ENCODE measurements around the gene ALG12.

ALG12 gene

DNA sequence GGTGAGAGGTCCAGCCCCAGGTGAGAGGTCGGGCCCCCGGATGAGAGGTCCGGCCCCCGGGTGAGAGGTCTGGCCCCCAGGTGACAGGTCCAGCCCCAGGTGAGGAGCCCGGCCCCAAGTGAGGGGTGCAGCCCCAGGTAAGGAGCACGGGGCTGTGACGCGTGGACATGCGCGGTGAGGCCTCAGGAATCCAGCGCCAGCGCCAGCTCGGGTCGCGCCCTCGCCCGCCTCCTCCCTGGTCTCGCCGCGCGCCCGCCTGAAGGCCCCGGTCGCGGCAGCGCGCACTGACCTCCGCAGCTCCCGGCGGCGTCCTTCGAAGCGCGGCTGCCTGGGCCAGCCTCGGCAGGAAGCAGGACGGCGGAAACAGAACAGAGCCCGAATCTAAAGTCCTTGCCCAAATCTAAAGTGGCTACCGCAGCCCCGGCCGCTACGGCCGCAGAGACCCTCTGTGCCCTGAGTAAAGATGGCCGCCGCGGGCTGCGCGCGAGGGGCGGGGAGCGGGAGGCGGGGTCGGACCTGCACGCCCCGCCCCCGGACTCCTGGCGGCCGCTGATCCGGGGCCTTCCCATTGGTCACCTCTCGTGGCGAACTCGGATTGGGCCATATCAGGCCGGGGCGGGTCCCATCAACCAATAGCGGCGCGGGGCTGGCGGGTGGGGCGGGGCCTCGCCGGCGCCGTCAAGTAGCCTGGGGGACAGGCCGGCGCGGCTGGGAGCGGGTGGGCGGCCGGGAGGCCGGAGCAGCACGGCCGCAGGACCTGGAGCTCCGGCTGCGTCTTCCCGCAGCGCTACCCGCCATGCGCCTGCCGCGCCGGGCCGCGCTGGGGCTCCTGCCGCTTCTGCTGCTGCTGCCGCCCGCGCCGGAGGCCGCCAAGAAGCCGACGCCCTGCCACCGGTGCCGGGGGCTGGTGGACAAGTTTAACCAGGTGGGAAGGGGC, at the start of gene ALG12, which contains the start of gene CRELD2:
Gene ALG12 (minus strand): TSS at position 465 of the 937 bp plus-strand sequence. CDS start 4,673 bp downstream, outside the sequence.
Gene CRELD2 (plus strand): TSS at position 661 of the 937 bp plus-strand sequence. CDS start 136 bp downstream, at position 797.
- peak; percentile 96 to 97 (median 96) for DNase-seq

DNA sequence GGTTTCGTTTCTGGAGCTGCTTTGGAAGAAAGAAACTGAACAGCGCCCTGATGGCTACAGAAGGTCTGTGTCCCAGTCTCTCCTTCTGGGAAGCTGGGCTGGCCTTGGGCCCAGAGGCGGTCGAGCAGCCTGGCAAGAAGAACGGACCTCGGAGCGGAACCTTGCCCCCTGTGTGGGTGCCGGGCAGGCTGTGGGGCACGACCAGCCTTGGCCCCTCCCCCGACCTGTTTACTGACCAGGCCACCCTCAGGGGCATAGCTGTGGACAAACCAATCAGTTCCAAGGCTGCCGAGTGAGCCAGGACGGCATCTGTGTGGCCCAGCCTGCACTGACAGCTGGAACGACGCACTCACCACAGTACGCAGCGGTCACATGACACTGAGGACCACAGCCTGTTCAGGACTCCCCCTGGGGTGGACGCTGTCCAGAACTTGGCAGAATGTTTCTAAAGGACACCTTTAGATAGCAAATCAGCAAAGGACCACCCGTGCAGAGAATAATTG, 49.5 kb upstream of the ALG12 start:
- no peak for DNase-seq

DNA sequence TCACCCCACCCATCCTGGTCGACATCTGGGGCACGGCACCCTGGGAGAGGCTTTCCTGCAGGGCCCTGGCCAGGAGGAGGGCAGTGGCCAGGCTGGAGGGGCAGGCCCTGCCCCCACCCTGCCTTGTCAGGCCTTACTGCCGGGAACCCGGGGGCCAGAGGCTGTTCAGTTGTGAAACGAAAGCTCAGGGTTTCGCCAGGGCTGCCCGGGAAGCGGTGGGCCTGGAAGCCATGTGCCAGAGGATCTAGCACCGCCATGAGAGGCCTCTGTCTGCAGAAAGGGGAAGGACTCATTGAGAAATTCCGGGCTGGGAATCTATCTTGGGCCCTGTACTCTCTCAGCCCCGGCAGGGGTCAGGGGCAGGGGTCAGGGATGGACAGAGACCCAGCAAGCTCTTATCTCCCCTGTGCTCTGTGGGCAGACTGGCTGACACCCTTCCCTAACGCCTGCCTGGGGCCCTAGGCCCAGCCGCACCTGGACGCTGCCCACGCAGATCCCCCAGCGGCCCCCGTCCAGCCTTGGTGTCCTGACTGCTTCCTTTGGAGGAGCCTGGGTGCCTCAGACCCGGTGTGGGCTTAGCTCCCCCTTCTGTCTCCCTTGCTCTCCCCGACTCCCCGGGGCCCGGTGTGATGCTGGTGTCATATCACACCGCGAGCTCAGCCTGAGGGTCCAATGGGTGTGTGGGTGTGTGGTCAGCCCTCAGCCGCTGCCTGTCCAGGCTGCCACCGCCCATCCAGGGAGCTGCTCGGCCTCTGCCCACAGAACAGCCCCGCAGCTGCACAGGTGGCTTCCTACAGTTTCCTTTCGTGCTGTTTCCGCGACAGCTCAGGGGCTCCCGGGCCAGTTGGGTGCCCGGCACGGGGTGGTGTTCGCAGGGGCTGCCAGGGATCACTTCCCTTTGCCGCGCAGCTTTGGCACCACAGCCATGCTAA, 48.8 kb upstream of the ALG12 start:
- no peak for DNase-seq

DNA sequence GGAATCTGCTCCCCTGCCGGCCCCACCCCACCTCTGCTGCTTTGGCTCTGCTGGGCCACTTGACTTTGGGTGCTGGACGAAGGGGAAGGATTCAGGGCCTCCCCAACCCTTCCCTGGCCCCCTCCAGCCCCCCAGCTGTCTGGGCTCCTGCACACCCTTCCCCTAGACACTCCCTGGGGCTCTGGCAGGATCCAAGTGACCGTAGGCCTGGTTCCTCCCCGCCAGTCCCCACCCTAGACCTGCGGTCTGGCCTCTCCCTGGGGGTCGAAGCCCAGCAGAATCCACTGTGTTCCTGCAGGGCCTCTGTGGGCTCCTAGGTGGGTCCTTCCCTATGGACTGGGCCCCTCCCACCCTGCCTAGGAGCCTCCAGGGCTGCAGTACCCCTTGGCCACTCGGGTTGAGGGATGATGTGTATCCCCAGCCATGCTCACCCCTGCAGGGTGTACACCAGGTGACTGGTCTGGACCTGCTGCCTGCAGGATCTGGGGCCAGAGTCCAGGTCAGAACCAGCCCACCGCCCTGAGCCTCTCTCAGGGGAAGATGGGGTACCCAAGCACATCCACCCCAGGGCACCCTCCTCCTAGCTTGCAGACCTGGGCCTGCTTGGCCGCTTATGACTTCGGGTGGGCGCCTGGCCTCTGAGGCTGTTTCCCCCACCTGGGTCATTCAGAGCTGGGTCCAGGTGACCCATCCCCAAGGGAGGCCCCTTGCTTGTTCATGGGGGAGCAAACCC, 48.0 kb upstream of the ALG12 start:
- DNase-seq, result no peak

DNA sequence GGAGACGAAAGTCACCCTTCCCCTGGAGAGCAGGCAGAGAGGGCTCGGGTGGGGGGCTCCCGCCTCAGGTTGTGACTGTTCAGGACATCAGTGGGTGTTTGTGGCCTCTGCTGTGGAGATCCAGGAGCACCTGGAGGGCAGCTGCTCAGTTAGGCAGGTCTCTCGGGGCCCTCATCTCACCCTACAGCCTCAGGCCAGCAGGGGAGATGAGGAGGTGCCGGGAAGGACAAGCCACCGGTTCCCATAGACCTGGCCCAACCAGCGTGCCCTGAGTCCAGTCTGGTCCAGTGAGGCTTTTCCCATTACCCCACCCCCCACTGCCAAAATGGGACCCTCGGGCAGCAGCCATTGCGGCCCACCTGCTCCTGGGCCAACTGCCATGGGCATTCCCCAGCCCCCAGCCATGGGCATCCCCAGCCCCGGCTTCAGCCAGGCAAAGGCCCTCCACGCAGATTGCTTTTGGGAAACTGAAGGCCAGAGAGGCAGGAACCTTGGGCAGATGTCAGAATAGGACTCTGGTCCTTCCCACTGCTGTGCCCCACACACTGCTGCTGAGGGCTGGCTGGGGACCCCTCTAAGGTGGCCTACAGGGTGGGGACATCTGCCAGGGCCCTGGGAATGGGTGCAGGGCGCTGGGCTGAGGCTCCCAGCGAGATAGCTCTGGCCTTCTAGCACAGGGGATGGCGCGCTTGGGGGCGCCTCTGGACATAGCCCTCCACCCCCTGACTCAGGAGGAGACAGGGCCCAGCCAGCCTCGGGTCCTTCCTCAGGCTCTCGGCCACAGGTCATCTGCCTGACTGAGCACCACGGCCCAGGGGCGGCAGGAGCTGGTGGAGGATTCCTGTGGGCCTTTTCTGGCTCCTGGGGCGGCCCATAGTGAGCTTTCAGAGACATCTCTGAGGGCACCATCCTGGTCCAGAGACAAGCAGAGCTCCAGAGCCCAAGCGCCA, 47.1 kb upstream of the ALG12 start:
- DNase-seq, result no peak

DNA sequence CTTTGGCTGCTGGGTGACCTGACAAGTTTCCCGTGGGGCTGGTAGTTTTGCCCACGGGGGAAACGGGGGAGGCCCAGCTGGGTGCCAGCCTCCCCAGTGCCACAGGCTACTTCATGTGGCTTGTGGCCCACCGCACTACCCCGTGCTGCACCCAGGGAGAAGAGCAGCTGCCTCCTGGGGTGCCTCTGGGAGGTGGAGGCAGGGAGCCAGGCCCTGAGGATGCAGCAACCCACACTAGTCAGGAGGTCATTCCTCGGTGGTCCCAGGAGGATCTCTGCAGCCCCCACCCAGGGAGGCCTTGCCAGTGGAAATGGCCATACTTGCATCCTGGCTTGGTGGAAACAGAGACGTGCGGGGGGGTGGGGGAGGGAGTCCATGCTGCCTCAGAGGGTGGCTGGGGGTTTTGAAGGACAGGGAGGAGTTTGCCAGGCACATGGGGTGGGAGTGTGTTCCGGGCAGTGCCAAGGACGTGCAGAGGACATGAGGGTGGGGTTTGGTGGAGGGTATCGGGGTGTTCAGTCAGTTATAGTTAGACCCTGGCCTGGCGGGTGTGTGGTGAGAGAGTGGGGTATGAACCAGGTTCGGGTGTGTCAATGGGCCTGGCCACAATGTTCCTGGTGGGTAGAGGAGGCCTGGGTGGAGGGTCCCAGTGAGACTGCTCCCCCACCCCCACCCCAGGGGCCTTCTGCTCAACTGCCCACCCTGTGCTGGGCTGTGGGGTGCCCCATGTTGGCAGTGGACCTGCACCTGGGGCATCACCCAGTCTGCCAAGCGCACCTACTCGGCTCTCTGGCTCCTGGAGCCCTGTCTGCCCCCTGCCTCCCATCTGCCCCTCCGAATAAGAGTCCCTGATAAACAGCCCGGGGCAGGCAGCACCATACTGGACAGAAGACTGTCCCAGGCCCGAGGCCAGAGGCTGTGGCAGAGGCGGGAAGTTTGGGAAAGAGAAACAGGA, 46.2 kb upstream of the ALG12 start:
- DNase-seq, result no peak

DNA sequence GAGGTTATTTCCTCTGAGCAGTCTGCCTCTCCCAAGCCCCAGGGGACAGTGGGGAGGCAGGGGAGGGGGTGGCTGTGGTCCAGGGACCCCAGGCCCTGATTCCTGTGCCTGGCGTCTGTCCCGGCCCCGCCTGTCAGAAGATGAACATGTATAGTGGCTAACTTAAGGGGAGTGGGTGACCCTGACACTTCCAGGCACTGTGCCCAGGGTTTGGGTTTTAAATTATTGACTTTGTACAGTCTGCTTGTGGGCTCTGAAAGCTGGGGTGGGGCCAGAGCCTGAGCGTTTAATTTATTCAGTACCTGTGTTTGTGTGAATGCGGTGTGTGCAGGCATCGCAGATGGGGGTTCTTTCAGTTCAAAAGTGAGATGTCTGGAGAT, 45.4 kb upstream of the ALG12 start:
- DNase-seq, result no peak

DNA sequence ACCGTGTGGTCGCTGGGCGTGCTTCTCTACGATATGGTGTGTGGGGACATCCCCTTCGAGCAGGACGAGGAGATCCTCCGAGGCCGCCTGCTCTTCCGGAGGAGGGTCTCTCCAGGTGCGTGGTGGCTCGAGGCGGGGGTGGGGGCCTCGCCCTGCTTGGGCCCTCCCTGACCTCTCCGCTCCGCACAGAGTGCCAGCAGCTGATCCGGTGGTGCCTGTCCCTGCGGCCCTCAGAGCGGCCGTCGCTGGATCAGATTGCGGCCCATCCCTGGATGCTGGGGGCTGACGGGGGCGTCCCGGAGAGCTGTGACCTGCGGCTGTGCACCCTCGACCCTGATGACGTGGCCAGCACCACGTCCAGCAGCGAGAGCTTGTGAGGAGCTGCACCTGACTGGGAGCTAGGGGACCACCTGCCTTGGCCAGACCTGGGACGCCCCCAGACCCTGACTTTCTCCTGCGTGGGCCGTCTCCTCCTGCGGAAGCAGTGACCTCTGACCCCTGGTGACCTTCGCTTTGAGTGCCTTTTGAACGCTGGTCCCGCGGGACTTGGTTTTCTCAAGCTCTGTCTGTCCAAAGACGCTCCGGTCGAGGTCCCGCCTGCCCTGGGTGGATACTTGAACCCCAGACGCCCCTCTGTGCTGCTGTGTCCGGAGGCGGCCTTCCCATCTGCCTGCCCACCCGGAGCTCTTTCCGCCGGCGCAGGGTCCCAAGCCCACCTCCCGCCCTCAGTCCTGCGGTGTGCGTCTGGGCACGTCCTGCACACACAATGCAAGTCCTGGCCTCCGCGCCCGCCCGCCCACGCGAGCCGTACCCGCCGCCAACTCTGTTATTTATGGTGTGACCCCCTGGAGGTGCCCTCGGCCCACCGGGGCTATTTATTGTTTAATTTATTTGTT, 44.8 kb upstream of the ALG12 start:
- DNase-seq, result no peak

DNA sequence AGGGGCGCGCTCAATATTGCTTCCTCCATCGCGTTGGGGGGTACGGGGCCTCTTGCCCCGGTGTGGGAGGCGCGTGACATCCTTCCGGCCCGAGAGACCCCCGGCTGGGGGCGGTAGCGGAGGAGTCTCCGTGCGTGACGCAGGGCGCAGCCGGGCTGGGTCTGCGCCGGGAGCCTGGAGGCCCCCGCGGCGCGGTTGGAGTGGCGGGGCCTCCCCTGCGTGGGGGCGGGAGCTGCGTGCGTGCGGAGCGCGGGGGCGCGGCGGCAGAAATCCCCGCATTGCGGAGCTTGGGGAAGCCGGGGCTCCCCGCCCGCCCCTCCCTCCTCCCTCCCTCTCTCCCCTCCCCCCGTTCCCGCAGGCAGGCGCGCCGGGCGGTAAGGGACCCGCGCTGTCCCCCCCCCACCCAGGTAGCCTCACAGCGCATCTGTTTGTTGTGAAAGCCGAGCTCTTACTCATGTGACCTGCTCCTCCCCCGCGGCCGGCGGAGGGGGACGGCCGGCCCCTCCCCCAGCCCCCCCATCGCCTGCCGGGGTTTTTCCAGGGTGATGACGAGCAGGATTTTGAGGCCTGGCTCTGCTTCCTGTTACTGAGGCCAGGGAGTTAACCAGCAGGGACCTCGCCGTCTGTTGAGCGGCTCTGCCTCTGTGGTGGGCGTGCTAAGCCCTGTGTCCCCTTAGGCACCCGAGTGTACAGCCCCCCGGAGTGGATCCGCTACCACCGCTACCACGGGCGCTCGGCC, 43.9 kb upstream of the ALG12 start:
- DNase-seq, result peak; percentile 60 to 82 (median 72)

DNA sequence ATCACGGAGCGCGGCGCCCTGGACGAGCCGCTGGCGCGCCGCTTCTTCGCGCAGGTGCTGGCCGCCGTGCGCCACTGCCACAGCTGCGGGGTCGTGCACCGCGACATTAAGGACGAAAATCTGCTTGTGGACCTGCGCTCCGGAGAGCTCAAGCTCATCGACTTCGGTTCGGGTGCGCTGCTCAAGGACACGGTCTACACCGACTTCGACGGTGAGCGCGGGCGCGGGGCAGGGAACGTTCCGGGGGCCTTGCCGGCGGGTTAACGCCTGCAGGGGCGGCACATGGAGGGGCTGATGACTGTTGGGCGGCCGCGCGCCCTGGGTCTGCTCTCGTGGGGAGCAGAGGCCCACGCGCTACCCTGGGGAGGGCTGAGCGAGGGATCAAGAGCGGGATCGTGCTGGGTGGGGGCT, 43.4 kb upstream of the ALG12 start:
- DNase-seq, result no peak

DNA sequence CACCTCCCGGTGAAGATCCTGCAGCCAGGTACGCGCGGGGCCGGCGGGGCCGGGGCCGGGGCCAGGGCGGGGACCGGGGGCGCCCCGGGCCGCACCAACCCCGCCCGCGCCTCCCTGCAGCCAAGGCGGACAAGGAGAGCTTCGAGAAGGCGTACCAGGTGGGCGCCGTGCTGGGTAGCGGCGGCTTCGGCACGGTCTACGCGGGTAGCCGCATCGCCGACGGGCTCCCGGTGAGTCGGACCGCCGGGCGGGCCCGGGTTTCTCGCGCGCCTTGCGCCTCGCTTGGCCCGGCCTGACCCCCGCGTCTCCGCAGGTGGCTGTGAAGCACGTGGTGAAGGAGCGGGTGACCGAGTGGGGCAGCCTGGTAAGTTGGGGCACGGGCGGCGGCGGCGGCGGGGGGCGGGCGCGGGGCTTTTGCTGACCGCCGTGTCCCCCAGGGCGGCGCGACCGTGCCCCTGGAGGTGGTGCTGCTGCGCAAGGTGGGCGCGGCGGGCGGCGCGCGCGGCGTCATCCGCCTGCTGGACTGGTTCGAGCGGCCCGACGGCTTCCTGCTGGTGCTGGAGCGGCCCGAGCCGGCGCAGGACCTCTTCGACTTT, 42.9 kb upstream of the ALG12 start:
- no peak for DNase-seq

DNA sequence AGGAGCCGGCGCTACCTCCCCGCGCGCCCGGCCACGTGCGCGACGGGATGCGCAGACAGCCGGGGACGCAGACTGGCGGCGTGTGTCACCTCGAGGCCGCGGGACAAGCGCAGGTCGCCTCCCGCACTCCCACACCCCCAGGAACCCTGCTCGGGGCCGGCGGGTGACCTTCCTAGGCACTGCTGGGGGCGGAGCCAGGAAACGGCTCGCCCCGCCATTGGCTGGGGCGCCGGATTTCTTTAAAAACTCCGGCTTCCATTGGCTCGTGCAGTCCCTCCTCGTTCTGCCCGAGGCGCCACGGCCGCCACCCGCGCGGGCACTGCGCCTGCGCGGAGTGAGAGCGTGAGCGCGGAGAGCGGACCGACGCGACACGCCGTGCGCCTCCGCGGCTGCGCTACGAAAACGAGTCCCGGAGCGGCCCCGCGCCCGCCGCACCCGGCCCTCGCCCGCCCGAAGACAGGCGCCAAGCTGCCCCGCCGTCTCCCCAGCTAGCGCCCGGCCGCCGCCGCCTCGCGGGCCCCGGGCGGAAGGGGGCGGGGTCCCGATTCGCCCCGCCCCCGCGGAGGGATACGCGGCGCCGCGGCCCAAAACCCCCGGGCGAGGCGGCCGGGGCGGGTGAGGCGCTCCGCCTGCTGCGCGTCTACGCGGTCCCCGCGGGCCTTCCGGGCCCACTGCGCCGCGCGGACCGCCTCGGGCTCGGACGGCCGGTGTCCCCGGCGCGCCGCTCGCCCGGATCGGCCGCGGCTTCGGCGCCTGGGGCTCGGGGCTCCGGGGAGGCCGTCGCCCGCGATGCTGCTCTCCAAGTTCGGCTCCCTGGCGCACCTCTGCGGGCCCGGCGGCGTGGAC, 42.1 kb upstream of the ALG12 start, which contains the start of gene PIM3:
Gene PIM3 (plus strand): TSS at position 614 of the 846 bp plus-strand sequence. CDS start 176 bp downstream, at position 790.
- peak; percentile 76 to 89 (median 82) for DNase-seq

DNA sequence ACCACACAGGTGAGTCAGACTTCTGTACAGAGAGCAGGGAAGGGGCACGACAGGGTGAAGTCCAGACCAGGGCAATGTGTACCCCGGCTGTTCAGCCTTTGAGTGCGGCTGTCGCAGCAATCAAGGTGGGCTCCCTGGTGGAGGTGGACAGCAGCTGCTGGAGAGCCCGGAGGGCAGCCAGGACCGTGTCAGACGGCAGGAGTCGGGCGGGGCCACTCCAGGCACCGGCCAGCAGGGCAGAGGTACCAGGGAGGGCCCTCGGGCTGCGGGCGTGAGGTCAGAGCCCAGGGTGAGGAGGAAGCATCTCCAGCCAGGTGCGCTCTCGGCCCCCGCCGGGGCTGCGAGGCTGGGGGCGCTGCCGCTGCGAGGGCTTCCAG, 41.5 kb upstream of the ALG12 start:
- no peak for DNase-seq

DNA sequence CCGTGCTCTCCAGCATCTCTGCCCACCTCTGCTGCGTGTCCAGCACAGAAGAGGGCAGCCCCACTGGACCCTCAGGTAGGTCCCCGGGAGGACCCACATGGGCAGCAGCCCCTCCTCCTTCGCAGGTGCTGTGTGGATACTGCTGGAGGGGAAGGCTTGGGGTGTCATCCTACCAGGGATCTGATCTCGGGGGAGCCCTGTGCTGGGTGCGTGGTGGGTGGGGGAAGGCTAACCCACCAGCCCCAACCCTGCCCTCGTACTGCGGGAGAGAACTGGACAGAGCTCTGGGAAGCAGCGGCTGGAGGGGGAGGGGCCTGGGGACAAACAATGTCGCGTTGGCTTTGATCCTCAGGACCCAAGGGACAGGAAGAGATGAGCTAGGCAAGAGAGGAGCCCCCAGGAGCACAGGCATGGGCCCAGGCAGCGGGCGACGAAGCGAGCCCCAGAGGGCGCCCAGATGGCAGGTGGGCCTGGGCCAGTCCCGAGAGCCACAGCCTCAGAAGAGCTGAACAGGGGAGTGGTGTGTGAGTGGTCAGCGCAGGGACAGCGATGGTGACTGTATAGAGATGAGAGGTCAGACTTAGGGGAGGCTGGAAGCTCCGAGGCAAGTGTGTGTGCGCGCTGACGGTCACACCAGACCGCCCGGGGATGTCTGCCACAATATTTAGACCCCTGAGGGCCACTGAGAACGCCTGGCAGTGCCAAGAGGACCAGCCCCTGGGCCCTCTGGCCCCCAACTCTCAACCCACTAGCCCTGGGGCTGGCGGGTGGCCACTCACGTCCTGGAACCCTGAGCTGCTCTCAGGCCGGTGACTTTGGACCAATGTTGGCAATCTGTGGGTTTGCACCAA, 40.9 kb upstream of the ALG12 start:
- no peak for DNase-seq

DNA sequence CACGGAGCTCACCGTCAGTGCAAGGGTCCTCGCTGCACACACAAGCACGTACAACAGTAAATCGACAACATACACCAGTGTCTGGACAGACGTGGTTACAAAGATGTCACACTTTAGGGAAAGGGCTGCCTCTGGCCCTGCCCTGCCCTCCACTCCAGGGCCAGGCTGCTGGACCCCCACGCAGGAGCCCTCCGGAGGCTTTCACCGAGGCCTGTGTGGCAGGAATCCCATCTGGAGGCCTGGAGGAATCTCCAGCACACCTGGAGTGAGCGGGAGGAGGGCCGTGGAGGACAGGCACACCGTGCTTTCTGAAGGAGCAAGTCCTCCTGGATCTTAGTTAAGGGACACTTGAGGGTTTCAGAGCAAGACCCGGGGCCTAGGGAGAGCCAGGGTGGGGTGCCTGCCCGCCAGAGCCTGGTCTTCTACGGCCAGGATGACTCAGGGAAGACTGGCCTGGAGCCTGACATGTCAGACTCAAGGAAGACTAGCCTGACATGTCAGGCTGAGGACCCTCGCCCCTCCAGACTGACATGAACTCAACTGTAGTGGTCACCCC, 40.2 kb upstream of the ALG12 start:
- DNase-seq, result no peak
